Measurements from ENCODE around the gene SPG7.

SPG7 gene

GRCh38 chr16:89602273-89602951 lies 94.2 kb downstream of the SPG7 start:
- DNase-seq, result peak; percentile 70

GRCh38 chr16:89602952-89603590 lies 94.9 kb downstream of the SPG7 start:
- DNase-seq, result no peak

- no peak for DNase-seq
These were observed 96.6 kb downstream of the SPG7 start for GRCh38 chr16:89604764-89605163.

- no peak for DNase-seq
These were observed 97.2 kb downstream of the SPG7 start for GRCh38 chr16:89605186-89605970.

DNA sequence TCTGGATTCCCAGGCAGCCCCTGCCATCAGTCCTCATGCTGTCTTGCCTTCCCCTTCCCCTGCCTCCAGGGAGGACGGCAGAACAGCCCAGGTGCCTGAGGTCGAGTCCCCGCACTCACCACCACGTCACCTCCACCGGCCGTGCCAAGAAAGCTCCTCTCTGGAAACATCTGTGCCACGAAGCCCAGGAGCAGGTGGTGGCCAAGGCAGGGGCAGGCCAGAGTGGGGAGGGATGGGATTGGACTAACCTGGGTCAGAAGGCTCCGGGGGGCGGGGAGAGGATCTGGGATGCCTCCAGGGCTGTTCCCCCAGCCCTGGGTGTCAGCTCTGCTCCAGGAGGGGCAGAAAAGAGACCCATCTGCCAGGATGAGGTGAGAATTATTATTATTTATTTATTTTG lies 97.8 kb downstream of the SPG7 start:
- no peak for DNase-seq
